IMR-90 (cell line): ENCODE results near the gene TM2D1.

ENCODE experiments used
- CTCF ChIP-seq: conservative IDR thresholded peaks from 2 replicates; pipeline ENCODE4 v1.5.1; 2012; ENCODE audit warnings: mild to moderate bottlenecking, low read depth, low read length, improper control_type of control experiment
- MAZ ChIP-seq: IDR thresholded peaks from 2 replicates; pipeline ENCODE4 v1.6.1; 2012; ENCODE audit warnings: low read depth, mild to moderate bottlenecking, low read length, improper control_type of control experiment, moderate library complexity, borderline replicate concordance
- MXI1 ChIP-seq: IDR thresholded peaks from 2 replicates; pipeline ENCODE4 v1.6.1; 2012; ENCODE audit warnings: low read depth, mild to moderate bottlenecking, low read length, moderate library complexity, borderline replicate concordance
- POLR2A ChIP-seq: IDR thresholded peaks from 2 replicates; pipeline ENCODE4 v1.6.1; 2012; ENCODE audit warnings: mild to moderate bottlenecking, low read depth, low read length

GRCh38 chr1:61699911-61700851 lies 24.8 kb downstream of the TM2D1 start:
- TF ChIP-seq MXI1 (no peak), CTCF (no peak), POLR2A (no peak), MAZ (no peak)
